GM13977 (cell line): Measurements from ENCODE around the gene BTBD9.

Source experiments
- DNase-seq: peaks from one replicate; pipeline ENCODE4 v3.0.0; 2012; ENCODE audit warnings: low spot score
- CTCF ChIP-seq: IDR thresholded peaks from 2 replicates; pipeline ENCODE4 v1.5.1; 2012; ENCODE audit warnings: mild to moderate bottlenecking, control low read depth; ENCODE audit not compliant: insufficient read depth; ENCODE audit errors: extremely low read depth, missing control alignments
- in situ Hi-C: fragments of 300-500 bp; cut with MboI; formaldehyde crosslinking; loops from one replicate; pipeline ENCODE4 v1.12.0; 2022; ENCODE audit warnings: low sequenced_read_pairs, low pct_unique_long_range_greater_than_20kb, mixed read lengths, inconsistent platforms; ENCODE audit not compliant: unreplicated experiment

BTBD9 gene

DNA sequence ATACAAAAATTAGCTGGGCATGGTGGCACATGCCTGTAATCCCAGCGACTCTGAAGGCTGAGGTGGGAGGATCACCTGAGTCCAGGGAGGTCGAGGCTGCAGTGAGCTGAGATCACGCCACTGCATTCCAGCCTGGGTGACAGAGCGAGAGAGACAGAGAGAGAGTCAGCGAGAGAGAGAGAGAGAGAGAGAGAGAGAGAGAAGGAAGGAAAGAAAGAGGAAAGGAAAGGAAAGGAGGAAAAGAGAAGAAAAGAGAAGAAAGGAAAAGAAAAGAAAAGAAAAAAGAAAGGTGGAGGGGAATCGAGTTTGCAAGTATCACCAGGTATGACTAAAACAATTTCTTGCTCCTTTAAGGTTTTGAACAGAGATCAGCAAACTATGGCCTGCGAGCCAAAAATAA is 152.3 kb downstream of the BTBD9 start:
- in situ Hi-C loops = no loop called here
- no peak for DNase-seq
- TF ChIP-seq CTCF = no peak

GRCh38 chr6:38485488-38485887 is 154.2 kb downstream of the BTBD9 start:
- in situ Hi-C loops = no loop called here
- TF ChIP-seq CTCF = no peak
- DNase-seq = no peak

DNA sequence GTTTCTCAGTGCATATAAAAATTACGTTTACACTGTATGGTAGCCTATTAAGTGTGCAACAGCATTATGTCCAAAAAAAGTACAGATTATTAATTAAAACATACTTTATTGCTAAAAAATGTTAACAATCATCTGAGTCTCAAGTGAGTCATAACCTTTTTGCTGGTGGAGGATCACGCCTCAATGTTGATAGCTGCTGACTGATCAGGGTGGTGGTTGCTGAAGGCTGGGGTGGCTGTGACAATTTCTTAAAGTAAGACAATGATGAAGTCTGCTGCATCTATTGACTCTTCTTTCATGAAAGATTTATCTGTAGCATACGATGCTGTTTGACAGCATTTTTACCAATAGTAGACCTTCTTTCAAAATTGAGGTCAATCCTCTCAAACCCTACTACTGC is 155.1 kb downstream of the BTBD9 start:
- TF ChIP-seq CTCF = no peak

DNA sequence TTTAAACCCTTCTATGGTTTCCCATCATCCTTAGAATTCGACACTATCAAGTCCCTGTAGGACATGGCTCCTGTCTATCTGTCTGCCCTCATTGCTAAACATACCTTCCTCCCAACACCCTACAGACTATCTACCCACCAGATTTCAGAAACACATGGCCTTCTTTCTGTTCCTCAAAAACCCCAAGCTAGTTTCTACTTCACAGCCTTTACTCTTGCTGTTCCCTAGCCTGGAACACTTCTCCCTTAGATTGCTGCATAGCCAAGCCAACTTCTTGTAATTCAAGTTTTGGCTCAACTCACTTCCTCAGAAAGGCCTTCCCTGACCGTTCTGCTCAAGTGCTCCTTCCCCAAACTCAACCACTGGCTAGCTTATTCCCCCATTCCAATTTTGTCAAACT is 156.2 kb downstream of the BTBD9 start:
- peak; percentile 36 for DNase-seq
- in situ Hi-C loops = no loop called here
- TF ChIP-seq CTCF = no peak

More for the DNA sequence above, 155.1 kb downstream of the BTBD9 start:
- no peak for DNase-seq
- in situ Hi-C loops = no loop called here

DNA sequence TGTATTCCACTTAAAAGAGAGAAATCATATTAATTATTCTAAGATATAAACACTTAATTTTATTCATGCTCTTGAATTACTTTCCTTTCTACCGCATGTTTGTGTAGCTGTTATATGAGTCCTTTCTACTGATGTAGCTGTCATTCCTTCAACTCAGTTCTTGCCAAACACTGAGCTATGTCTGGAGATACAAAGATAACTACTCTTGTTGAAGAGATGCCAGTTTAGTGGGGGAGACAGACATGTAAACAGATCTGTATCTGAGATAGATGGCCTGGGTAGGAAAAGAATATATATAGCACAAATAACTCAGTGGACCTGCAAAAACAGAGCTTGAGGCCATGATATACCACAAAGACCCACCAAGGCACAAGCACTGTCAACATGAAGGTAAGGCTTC is 157.3 kb downstream of the BTBD9 start:
- in situ Hi-C loops = no loop called here
- no peak for DNase-seq
- TF ChIP-seq CTCF = no peak

GRCh38 chr6:38481851-38482250 is 157.9 kb downstream of the BTBD9 start:
- no peak for DNase-seq
- in situ Hi-C loops = no loop called here
- TF ChIP-seq CTCF = no peak
